Adipocyte (in vitro differentiated cells): ENCODE results near the gene ANLN.
A peak's percentile ranks its signal among the peaks of the same experiment; 100 is the strongest.

Experiments
- DNase-seq: peaks from one replicate; pipeline ENCODE4 v3.0.0-alpha.2; 2015; ENCODE audit warnings: low read depth
- H3K27me3 ChIP-seq: replicated peaks from 2 replicates; pipeline ENCODE4 v1.7.0; 2013; ENCODE audit warnings: mild to moderate bottlenecking, low read length, moderate library complexity; ENCODE audit not compliant: control insufficient read depth, insufficient read depth
- H3K36me3 ChIP-seq: 2 replicates; pipeline ENCODE4 v1.7.0; 2013; ENCODE audit warnings: low read length, mild to moderate bottlenecking, moderate library complexity; ENCODE audit not compliant: control insufficient read depth, insufficient read depth, severe bottlenecking
- H3K4me1 ChIP-seq: 2 replicates; pipeline ENCODE4 v1.7.0; 2013; ENCODE audit warnings: mild to moderate bottlenecking, low read length, moderate library complexity; ENCODE audit not compliant: control insufficient read depth, insufficient read depth
- H3K4me3 ChIP-seq: 2 replicates; pipeline ENCODE4 v1.7.0; 2013; ENCODE audit warnings: mild to moderate bottlenecking, low read length, moderate library complexity
- H3K9ac ChIP-seq: 2 replicates; pipeline ENCODE4 v1.7.0; 2013; ENCODE audit warnings: mild to moderate bottlenecking, low read length, moderate library complexity
- H3K9me3 ChIP-seq: 2 replicates; pipeline ENCODE4 v1.7.0; 2013; ENCODE audit warnings: mild to moderate bottlenecking, low read length, moderate library complexity; ENCODE audit not compliant: control insufficient read depth

Gene ANLN

DNA sequence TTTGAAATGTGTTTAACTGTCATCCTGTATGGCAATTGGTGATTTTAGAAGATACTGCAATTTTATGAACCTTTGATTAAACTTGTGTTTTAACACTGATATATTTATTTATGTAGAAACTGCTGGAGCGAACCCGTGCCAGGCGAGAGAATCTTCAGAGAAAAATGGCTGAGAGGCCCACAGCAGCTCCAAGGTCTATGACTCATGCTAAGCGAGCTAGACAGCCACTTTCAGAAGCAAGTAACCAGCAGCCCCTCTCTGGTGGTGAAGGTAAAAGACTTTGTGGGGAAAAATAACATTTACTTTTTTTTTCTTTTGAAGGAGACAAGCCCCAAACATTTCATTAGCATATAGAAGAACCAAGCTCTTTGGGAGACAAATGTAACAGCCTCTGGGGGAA lies 6.5 kb downstream of the ANLN start:
- no peaks in the 10 kb centered on the region for H3K27me3 ChIP-seq
- no peak for DNase-seq
- no peak overlapping the region for H3K4me3 ChIP-seq
- no peaks in the 10 kb centered on the region for H3K9me3 ChIP-seq
- peaks cover 20% of the 10 kb centered on the region for H3K4me1 ChIP-seq
- no peak overlapping the region for H3K9ac ChIP-seq
- no peaks in the 10 kb centered on the region for H3K36me3 ChIP-seq

DNA sequence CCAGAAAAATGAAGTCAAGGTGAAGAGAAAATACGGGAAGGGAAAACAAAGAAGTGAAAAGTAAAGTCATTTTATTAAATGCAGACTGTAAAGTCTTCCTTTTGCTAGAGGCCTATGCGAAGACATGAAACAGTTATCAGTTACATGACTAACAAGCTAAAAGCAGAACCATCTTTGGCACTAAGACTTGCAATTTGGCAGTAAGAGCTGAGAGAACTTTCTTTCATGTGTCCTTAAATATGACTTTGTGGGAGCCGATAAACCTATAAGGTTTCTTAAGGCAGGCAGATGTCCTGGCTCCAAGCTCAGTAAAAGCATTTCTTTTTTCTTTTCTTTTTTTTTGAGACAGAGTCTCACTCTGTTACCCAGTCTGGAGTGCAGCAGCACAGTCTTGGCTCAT lies 10.4 kb downstream of the ANLN start:
- Histone ChIP-seq H3K9me3 (no peaks in the 10 kb centered on the region), H3K9ac (no peak overlapping the region), H3K27me3 (no peaks in the 10 kb centered on the region), H3K4me1 (no peaks in the 10 kb centered on the region), H3K4me3 (no peak overlapping the region), H3K36me3 (no peaks in the 10 kb centered on the region)
- DNase-seq = peak; percentile 29

DNA sequence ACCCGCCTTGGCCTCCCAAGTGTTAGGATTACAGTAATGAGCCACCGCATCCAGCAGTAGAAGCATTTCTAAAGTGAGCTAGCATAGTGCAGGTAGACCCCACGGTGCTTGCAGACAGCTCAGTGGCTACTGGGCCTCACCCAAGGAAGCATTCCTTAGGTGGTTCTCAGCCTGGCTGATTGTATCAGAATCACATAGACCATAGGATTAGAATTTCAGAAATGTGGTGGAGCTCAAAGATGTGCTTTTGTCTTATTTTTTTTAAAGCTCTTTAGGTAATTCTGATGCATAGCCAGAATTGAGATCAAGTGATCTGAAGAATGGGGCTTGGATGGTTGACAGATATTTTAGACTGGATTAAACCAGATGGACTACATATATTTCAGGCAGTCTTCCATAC lies 10.9 kb downstream of the ANLN start:
- Histone ChIP-seq H3K4me1 (no peaks in the 10 kb centered on the region), H3K4me3 (no peak overlapping the region)

DNA sequence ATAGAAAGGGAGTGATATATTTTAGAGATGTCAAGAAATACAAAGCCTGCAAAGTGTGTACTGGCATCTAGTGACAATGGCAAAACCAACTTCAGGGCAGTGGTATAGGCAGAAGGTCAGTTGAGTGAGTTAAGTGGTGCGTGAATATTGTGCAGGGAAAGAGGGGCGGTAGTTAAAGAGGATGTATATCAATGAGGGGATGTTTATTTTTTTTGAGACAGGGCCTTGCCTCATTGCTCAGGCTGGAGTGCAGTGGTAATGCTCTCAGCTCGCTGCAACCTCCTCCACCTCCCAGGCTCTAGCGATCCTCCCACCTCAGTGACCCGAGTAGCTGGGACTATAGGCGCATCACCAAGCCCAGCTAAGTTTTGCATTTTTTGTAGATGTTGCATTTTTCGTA lies 13.8 kb downstream of the ANLN start:
- DNase-seq = no peak

More for the DNA sequence above, 10.9 kb downstream of the ANLN start:
- H3K9ac ChIP-seq = no peak overlapping the region
- DNase-seq = peak; percentile 31
- no peaks in the 10 kb centered on the region for H3K36me3 ChIP-seq
- no peaks in the 10 kb centered on the region for H3K9me3 ChIP-seq
- H3K27me3 ChIP-seq = no peaks in the 10 kb centered on the region

DNA sequence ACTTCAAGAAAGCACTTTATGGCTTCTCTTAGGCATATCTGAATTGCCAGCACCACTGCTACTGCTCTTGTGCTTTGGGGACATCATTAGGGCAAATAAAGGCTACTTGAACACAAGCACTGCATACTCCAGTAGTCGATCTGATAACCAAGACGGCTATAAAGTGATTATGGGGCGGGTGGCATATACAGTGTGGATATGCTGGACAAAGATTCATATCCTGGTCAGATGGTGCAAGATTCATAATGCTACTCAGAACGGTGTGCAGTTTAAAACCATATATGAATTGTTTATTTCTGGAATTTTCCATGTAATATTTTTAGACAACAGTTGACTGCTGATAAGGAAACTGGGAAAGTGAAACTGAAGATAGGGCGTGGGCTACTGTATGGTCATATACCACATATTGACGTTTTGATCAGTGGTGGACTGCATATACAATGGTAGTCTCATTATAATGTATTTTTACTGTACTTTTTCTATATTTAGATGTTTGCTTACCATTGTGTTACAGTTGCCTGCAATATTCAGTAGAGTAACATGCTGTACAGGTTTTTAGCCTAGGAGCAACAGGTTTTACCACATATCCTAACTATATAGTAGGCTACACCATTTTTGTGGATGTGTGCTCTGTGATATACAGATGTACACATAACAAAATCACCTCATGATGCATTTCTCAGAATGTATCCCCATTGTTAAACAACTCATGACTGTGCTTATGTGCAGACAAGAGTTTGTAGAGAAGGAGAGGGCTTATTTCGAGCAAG lies 15.2 kb downstream of the ANLN start:
- H3K4me3 ChIP-seq = no peak overlapping the region
- H3K4me1 ChIP-seq = no peaks in the 10 kb centered on the region
- H3K9ac ChIP-seq = no peak overlapping the region
- DNase-seq = no peak
- H3K36me3 ChIP-seq = no peaks in the 10 kb centered on the region
- no peaks in the 10 kb centered on the region for H3K9me3 ChIP-seq
- H3K27me3 ChIP-seq = no peaks in the 10 kb centered on the region

More for the DNA sequence above, 13.8 kb downstream of the ANLN start:
- no peaks in the 10 kb centered on the region for H3K4me1 ChIP-seq
- H3K36me3 ChIP-seq = no peaks in the 10 kb centered on the region
- H3K9me3 ChIP-seq = no peaks in the 10 kb centered on the region
- H3K9ac ChIP-seq = no peak overlapping the region
- H3K27me3 ChIP-seq = no peaks in the 10 kb centered on the region
- H3K4me3 ChIP-seq = no peak overlapping the region

DNA sequence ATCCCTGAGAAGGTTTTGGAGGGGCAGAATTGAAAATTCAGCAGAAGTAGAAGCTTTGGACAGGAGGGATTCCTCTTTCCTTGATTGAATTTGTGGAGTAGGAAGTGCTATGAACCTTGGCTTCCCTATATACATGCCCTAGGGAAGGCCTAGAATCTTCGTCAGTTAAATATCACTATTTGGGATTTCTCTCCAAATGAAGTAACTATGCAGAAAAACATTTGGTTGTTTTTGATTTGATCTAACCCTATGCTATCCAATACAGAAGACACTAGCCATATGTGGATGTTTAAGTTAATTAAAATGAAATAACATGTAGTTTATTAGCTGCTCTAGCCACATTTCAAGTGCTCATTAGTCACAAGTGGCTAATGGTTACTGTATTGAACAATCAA lies 15.7 kb downstream of the ANLN start:
- H3K27me3 ChIP-seq = no peaks in the 10 kb centered on the region
- no peak for DNase-seq
- H3K4me1 ChIP-seq = no peaks in the 10 kb centered on the region
- H3K4me3 ChIP-seq = no peak overlapping the region
- H3K9me3 ChIP-seq = no peaks in the 10 kb centered on the region
- no peak overlapping the region for H3K9ac ChIP-seq
- no peaks in the 10 kb centered on the region for H3K36me3 ChIP-seq

DNA sequence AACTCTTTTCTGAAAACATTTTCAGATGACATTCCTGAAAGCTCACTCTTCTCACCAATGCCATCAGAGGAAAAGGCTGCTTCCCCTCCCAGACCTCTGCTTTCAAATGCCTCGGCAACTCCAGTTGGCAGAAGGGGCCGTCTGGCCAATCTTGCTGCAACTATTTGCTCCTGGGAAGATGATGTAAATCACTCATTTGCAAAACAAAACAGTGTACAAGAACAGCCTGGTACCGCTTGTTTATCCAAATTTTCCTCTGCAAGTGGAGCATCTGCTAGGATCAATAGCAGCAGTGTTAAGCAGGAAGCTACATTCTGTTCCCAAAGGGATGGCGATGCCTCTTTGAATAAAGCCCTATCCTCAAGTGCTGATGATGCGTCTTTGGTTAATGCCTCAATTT lies 16.5 kb downstream of the ANLN start:
- H3K4me1 ChIP-seq = no peaks in the 10 kb centered on the region
- no peak for DNase-seq
- no peaks in the 10 kb centered on the region for H3K27me3 ChIP-seq
- H3K9ac ChIP-seq = no peak overlapping the region
- H3K4me3 ChIP-seq = no peak overlapping the region
- no peaks in the 10 kb centered on the region for H3K36me3 ChIP-seq
- no peaks in the 10 kb centered on the region for H3K9me3 ChIP-seq

DNA sequence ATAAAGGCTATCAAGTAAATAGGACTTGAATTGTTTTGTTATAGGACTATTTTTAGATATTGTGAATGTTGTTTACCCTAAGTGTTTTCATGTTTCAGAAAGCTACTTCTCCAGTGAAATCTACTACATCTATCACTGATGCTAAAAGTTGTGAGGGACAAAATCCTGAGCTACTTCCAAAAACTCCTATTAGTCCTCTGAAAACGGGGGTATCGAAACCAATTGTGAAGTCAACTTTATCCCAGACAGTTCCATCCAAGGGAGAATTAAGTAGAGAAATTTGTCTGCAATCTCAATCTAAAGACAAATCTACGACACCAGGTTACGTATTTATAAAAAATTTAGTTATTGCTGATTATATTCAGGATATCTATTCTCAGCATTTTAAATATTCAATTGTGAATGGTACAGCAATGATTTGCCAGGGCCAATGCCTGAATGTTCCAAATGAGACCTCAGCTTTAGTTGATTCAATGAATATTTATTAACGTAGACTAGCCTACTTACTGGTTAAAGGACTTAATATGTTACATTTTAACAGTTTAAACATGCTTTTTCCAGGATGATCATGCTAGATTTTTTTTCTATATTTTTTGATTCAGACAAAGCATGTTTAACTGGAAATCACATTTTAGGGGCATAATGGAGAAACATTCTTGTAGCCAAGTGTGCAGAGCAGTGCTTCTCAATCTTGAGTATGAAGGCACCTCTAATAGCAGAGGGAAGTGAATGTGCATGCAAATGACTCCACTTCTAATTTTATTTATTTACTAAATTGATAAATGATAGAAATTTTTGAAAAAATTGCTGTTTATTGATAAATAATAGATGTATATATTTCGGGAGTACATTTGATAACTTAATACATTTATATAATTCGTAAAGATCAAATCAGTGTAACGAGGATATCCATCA lies 18.2 kb downstream of the ANLN start:
- H3K4me3 ChIP-seq = no peak overlapping the region
- no peaks in the 10 kb centered on the region for H3K9me3 ChIP-seq
- H3K9ac ChIP-seq = no peak overlapping the region
- no peaks in the 10 kb centered on the region for H3K27me3 ChIP-seq
- H3K4me1 ChIP-seq = no peaks in the 10 kb centered on the region
- H3K36me3 ChIP-seq = no peaks in the 10 kb centered on the region
- DNase-seq = no peak

DNA sequence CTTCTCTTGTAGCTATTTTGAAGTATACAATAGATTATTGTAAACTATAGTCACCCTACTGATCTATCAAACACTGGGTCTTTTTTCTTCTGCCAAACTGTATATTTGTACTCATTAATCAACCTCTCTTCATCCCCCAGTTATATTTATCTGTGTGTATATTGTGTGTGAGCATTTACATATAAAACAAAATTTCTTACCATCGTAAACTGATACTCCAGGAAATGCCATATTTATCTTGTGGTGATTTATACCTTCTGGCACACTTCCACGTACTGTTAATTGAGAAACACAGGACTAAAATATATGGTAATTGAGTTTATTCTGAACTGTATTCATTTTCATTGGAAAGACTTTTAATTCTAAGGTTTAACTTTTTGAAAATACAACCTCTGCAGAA lies 18.9 kb downstream of the ANLN start:
- Histone ChIP-seq H3K4me3 (no peak overlapping the region), H3K36me3 (no peaks in the 10 kb centered on the region), H3K9me3 (no peaks in the 10 kb centered on the region), H3K9ac (no peak overlapping the region), H3K4me1 (no peaks in the 10 kb centered on the region), H3K27me3 (no peaks in the 10 kb centered on the region)
- no peak for DNase-seq

DNA sequence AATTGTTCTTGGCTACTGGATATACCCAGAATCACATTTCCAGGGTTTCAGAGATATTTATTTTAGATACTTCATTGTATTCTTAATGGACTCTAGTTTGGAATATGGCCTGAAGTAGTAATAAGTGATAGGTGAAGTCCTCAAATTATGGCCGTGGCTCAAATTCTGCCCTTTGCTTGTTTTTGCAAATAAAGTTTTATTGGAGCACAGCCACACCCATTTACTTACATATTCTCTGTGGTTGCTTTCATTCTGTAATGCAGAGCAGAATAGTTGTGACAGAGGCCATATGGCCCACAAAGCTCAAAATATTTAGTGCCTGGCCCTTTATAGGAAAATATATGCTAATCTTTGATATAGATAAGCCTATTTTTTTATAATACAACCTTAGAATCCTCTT lies 19.5 kb downstream of the ANLN start:
- no peaks in the 10 kb centered on the region for H3K27me3 ChIP-seq
- no peak overlapping the region for H3K9ac ChIP-seq
- H3K4me1 ChIP-seq = no peaks in the 10 kb centered on the region
- no peaks in the 10 kb centered on the region for H3K9me3 ChIP-seq
- no peaks in the 10 kb centered on the region for H3K36me3 ChIP-seq
- no peak for DNase-seq
- H3K4me3 ChIP-seq = no peak overlapping the region

DNA sequence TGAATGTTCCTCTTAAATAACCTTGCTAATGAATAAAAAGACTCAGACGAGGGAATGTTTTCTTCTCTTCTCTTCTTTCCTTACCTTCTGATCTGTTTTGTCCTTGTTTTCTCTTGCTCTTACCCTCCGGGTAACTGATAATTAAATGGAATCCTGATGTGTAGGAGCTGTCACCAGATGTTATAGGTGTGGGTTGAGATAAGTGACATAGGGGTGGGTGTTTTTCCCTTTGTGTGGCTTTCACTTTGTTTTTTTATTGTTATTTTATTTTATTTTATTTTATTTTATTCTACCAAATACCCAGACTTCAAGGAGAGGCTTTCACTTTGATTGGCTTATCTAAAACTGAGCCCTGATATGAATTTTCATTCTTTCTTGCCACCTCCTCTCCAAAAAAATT lies 25.5 kb downstream of the ANLN start:
- DNase-seq = no peak
- no peak overlapping the region for H3K4me3 ChIP-seq
- no peaks in the 10 kb centered on the region for H3K9me3 ChIP-seq
- H3K9ac ChIP-seq = no peak overlapping the region
- H3K27me3 ChIP-seq = no peaks in the 10 kb centered on the region
- no peaks in the 10 kb centered on the region for H3K4me1 ChIP-seq
- no peaks in the 10 kb centered on the region for H3K36me3 ChIP-seq
